K562 (cell line): ENCODE results near the gene PRUNE1. TPM values are rescaled to one million over a fixed set of nuclear protein-coding genes. Genes with fewer than 3 reads are reported as not detected.
A peak's percentile ranks its signal among the peaks of the same experiment; 100 is the strongest.

Source experiments
- GATAD2A ChIP-seq: fragments of 450-650 bp; IDR thresholded peaks from 2 replicates; pipeline ENCODE4 v1.6.1; 2017
- GMEB1 ChIP-seq: fragments of 250-450 bp; sonication (Bioruptor Pico); IDR thresholded peaks from 2 replicates; pipeline ENCODE4 v1.4.0; 2020; ENCODE audit warnings: mild to moderate bottlenecking
- MYC ChIP-seq, 2 experiments: fragments of 250-450 bp in 1 of 2; sonication (Bioruptor Pico) in 1 of 2; IDR thresholded peaks; 2 replicates each; pipeline versions ENCODE4 v1.5.1 to v1.6.1; 2012 to 2021; ENCODE audit warnings: low read depth in 2 of 2, borderline replicate concordance in 1 of 2, improper control_type of control experiment in 1 of 2, low read length in 1 of 2, mild to moderate bottlenecking in 1 of 2, moderate library complexity in 1 of 2
- NFIX ChIP-seq: fragments of 250-450 bp; sonication (Bioruptor Pico); IDR thresholded peaks from 2 replicates; pipeline ENCODE4 v1.4.0; 2020; ENCODE audit warnings: low read depth, mild to moderate bottlenecking, moderate library complexity
- NFXL1 ChIP-seq: fragments of 450-650 bp; formaldehyde crosslinking; IDR thresholded peaks from 2 replicates; pipeline ENCODE4 v1.4.0; 2021; ENCODE audit warnings: mild to moderate bottlenecking
- NR1H2 ChIP-seq: sonication (generic); formaldehyde crosslinking; IDR thresholded peaks from 2 replicates; pipeline ENCODE4 v1.4.0; 2020; ENCODE audit warnings: mild to moderate bottlenecking, missing genetic modification reagents
- NR2F6 ChIP-seq: fragments of 450-650 bp; formaldehyde crosslinking; IDR thresholded peaks from 2 replicates; pipeline ENCODE4 v1.4.0; 2020; ENCODE audit warnings: mild to moderate bottlenecking
- RBBP5 ChIP-seq: fragments of 200-600 bp; sonication (generic); IDR thresholded peaks from 2 replicates; pipeline ENCODE4 v1.6.1; 2012; ENCODE audit warnings: borderline replicate concordance, mild to moderate bottlenecking, low read length, control low read depth, inconsistent platforms; ENCODE audit not compliant: insufficient read depth, poor library complexity, severe bottlenecking
- RBM17 ChIP-seq: fragments of 200-400 bp; formaldehyde crosslinking; IDR thresholded peaks from 2 replicates; pipeline ENCODE4 v1.6.1; 2017; ENCODE audit warnings: low read depth, mild to moderate bottlenecking, low read length, borderline replicate concordance
- RCOR1 ChIP-seq, 2 experiments: IDR thresholded peaks; 2 replicates each; pipeline ENCODE4 v1.6.1; 2012; ENCODE audit warnings: low read depth in 2 of 2, low read length in 2 of 2, borderline replicate concordance in 1 of 2, improper control_type of control experiment in 1 of 2
- TCF3 ChIP-seq: sonication (generic); formaldehyde crosslinking; IDR thresholded peaks from 2 replicates; pipeline ENCODE4 v1.4.0; 2020; ENCODE audit warnings: mild to moderate bottlenecking, missing genetic modification reagents
- ZC3H11A ChIP-seq: IDR thresholded peaks from 2 replicates; pipeline ENCODE4 v1.6.1; 2012; ENCODE audit warnings: low read depth, low read length, improper control_type of control experiment
- ZNF778 ChIP-seq: fragments of 450-650 bp; formaldehyde crosslinking; IDR thresholded peaks from 2 replicates; pipeline ENCODE4 v1.4.0; 2020; ENCODE audit warnings: mild to moderate bottlenecking, moderate library complexity
- polyA plus RNA-seq, 8 experiments: library from polyadenylated mRNA; depleted of rRNA in 4 of 8; stranded (reverse) in 5 of 8; unstranded in 3 of 8; fragments of >200 nt; fragmentation: Nextera tagmentation in 2 of 8; fragmentation: Illumina TruSeq in 1 of 8; extraction: Ambion mirVana in 2 of 8; extraction: Trizol in 1 of 8; gene quantifications; 2 replicates each; pipeline versions ENCODE4 v1.2.1 to v1.2.3, GENCODE V29; 2011 to 2014; ENCODE audit warnings: inconsistent platforms in 1 of 8, missing spikeins in 1 of 8
- total RNA-seq, 7 experiments: library from RNA; depleted of rRNA in 6 of 7; stranded (reverse); fragments of >200 nt in 6 of 7; fragmentation: Illumina TruSeq in 2 of 7; extraction: Trizol in 2 of 7; gene quantifications; 2 replicates each; pipeline versions ENCODE4 v1.2.1 to v1.2.3, GENCODE V29; 2011 to 2021; ENCODE audit warnings: low replicate concordance in 1 of 7
- TF ChIP-seq, protein P1 (sequence below): fragments of 450-650 bp; IDR thresholded peaks from 2 replicates; pipeline ENCODE4 v1.6.1; 2018; ENCODE audit not compliant: partially characterized antibody
- TF ChIP-seq, protein P2 (sequence below): sonication (generic); formaldehyde crosslinking; IDR thresholded peaks from 2 replicates; pipeline ENCODE4 v1.8.0; 2022; ENCODE audit warnings: missing genetic modification reagents, mild to moderate bottlenecking, borderline replicate concordance
- TF ChIP-seq, protein P3 (sequence below): fragments of 250-450 bp; sonication (Bioruptor Pico); IDR thresholded peaks from 2 replicates; pipeline ENCODE4 v1.5.0; 2020; ENCODE audit warnings: mild to moderate bottlenecking

PRUNE1 gene
- total and polyA plus RNA-seq, 9 of the 15 experiments (the other 6 are each of a cell fraction or from before 2014, with no cell fraction given) = 16.7 to 48.3 (median 26.2) TPM

- TF ChIP-seq, protein P1, sequence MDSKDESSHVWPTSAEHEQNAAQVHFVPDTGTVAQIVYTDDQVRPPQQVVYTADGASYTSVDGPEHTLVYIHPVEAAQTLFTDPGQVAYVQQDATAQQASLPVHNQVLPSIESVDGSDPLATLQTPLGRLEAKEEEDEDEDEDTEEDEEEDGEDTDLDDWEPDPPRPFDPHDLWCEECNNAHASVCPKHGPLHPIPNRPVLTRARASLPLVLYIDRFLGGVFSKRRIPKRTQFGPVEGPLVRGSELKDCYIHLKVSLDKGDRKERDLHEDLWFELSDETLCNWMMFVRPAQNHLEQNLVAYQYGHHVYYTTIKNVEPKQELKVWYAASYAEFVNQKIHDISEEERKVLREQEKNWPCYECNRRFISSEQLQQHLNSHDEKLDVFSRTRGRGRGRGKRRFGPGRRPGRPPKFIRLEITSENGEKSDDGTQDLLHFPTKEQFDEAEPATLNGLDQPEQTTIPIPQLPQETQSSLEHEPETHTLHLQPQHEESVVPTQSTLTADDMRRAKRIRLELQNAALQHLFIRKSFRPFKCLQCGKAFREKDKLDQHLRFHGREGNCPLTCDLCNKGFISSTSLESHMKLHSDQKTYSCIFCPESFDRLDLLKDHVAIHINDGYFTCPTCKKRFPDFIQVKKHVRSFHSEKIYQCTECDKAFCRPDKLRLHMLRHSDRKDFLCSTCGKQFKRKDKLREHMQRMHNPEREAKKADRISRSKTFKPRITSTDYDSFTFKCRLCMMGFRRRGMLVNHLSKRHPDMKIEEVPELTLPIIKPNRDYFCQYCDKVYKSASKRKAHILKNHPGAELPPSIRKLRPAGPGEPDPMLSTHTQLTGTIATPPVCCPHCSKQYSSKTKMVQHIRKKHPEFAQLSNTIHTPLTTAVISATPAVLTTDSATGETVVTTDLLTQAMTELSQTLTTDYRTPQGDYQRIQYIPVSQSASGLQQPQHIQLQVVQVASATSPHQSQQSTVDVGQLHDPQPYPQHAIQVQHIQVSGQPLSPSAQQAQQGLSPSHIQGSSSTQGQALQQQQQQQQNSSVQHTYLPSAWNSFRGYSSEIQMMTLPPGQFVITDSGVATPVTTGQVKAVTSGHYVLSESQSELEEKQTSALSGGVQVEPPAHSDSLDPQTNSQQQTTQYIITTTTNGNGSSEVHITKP = no peak
- TF ChIP-seq TCF3 (no peak), MYC (IDR thresholded peaks at IDR 0.05; ENCODE audit: low read depth, low read length) (peak; percentile 67), MYC (CRISPR knock-in tag; IDR thresholded peaks at IDR 0.05; ENCODE audit: borderline replicate concordance, low read depth) (no peak), NFIX (CRISPR knock-in tag) (no peak), NFXL1 (no peak), ZNF778 (CRISPR knock-in tag) (no peak), GMEB1 (CRISPR knock-in tag) (no peak), ZC3H11A (no peak), NR1H2 (CRISPR knock-in tag) (no peak), RBM17 (no peak), RCOR1 (IDR thresholded peaks at IDR 0.05; ENCODE audit: borderline replicate concordance in 1 of 2, low read depth in 2 of 2, low read length in 2 of 2) (peak in 1 of 2 experiments; percentile 93; a peak in 2 of 4 replicates), RBBP5 (no peak), GATAD2A (no peak), NR2F6 (no peak)
- TF ChIP-seq, protein P2, sequence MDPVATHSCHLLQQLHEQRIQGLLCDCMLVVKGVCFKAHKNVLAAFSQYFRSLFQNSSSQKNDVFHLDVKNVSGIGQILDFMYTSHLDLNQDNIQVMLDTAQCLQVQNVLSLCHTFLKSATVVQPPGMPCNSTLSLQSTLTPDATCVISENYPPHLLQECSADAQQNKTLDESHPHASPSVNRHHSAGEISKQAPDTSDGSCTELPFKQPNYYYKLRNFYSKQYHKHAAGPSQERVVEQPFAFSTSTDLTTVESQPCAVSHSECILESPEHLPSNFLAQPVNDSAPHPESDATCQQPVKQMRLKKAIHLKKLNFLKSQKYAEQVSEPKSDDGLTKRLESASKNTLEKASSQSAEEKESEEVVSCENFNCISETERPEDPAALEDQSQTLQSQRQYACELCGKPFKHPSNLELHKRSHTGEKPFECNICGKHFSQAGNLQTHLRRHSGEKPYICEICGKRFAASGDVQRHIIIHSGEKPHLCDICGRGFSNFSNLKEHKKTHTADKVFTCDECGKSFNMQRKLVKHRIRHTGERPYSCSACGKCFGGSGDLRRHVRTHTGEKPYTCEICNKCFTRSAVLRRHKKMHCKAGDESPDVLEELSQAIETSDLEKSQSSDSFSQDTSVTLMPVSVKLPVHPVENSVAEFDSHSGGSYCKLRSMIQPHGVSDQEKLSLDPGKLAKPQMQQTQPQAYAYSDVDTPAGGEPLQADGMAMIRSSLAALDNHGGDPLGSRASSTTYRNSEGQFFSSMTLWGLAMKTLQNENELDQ (CRISPR knock-in tag) = no peak
- TF ChIP-seq, protein P3, sequence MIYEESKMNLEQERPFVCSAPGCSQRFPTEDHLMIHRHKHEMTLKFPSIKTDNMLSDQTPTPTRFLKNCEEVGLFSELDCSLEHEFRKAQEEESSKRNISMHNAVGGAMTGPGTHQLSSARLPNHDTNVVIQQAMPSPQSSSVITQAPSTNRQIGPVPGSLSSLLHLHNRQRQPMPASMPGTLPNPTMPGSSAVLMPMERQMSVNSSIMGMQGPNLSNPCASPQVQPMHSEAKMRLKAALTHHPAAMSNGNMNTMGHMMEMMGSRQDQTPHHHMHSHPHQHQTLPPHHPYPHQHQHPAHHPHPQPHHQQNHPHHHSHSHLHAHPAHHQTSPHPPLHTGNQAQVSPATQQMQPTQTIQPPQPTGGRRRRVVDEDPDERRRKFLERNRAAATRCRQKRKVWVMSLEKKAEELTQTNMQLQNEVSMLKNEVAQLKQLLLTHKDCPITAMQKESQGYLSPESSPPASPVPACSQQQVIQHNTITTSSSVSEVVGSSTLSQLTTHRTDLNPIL (CRISPR knock-in tag) = no peak
These were observed 54.6 kb downstream of the PRUNE1 start (continued) for GRCh38 chr1:151062741-151063371.
